ENCODE data around the gene TMEM121B. TPM values are rescaled to one million over a fixed set of nuclear protein-coding genes. Genes with fewer than 3 reads are reported as not detected.

The TMEM121B gene
- total and polyA plus RNA-seq, 2 of the 13 experiments (the other 11 are each of a cell fraction or from before 2014, with no cell fraction given) = not detected

GRCh38 chr22:17086296-17086695 lies 34.9 kb downstream of the TMEM121B start:
- Histone ChIP-seq H3K4me1 (ENCODE audit: insufficient read depth, low read length) (peaks cover 21% of the 10 kb centered on the region; the same call in 1 of the 2 replicates), H3K4me3 (replicated peaks in 1 of 3; ENCODE audit: insufficient read depth in 1 of 3, low read depth in 2 of 3, low read length in 3 of 3) (no peak overlapping the region), H3K79me2 (ENCODE audit: insufficient read depth, low read length) (no peaks in the 10 kb centered on the region), H2AFZ (ENCODE audit: low read length) (no peak overlapping the region), H3K36me3 (replicated peaks in 1 of 2; ENCODE audit: control insufficient read depth in 1 of 2, insufficient read depth in 2 of 2, low read length in 2 of 2) (no peaks in the 10 kb centered on the region), H3K9me3 (ENCODE audit: low read length) (no peaks in the 10 kb centered on the region), H4K20me1 (ENCODE audit: insufficient read depth, low read length) (no peaks in the 10 kb centered on the region), H3K9ac (ENCODE audit: insufficient read depth, low read depth, low read length) (no peak overlapping the region), H3K4me2 (ENCODE audit: low read depth, low read length) (no peak overlapping the region), H3K27me3 (ENCODE audit: control insufficient read depth in 1 of 2, insufficient read depth in 2 of 2, low read length in 2 of 2) (no peaks in the 10 kb centered on the region), H3K27ac (ENCODE audit: extremely low read length, insufficient read depth, low read length) (no peak overlapping the region)
- CTCF ChIA-PET (ENCODE audit: low intra/inter-chr PET ratio, low total read pairs) = no interaction called here
- DNase-seq (ENCODE audit: low spot score) (no peak), FAIRE-seq (no peak), ATAC-seq (no peak)
- intact Hi-C loops (cut with micrococcal nuclease; ENCODE audit: unreplicated experiment) (no loop called here), in situ Hi-C loops (cut with HindIII; ENCODE audit: extremely low pct_ligation_motif_present, low pct_unique_long_range_greater_than_20kb) (no loop called here)
- POLR2A ChIA-PET = no interaction called here
- 87% methylated on average over 7 of the region's 7 CpGs for WGBS (ENCODE audit: low lambda C conversion rate)
- no TSS peak for BruUV-seq (replicated peaks)
- TF ChIP-seq HIVEP1 (CRISPR knock-in tag; IDR thresholded peaks at IDR 0.05) (no peak), ZEB1 (IDR thresholded peaks at IDR 0.05; ENCODE audit: insufficient replicate concordance, low read depth) (no peak), PRPF4 (IDR thresholded peaks at IDR 0.05; ENCODE audit: low read depth, low read length, poor library complexity, severe bottlenecking) (no peak), MAFK (conservative IDR thresholded peaks at IDR 0.05 in 1 of 2, IDR thresholded peaks at IDR 0.05 in 1 of 2; ENCODE audit: low read length in 2 of 2) (no peak), HINFP (CRISPR knock-in tag; IDR thresholded peaks at IDR 0.05; ENCODE audit: low read depth) (no peak), MED8 (CRISPR knock-in tag; IDR thresholded peaks at IDR 0.05; ENCODE audit: insufficient replicate concordance) (no peak), ARNT (IDR thresholded peaks at IDR 0.05) (no peak), MIXL1 (CRISPR knock-in tag; IDR thresholded peaks at IDR 0.05) (no peak)
- TF ChIP-seq, protein P1, sequence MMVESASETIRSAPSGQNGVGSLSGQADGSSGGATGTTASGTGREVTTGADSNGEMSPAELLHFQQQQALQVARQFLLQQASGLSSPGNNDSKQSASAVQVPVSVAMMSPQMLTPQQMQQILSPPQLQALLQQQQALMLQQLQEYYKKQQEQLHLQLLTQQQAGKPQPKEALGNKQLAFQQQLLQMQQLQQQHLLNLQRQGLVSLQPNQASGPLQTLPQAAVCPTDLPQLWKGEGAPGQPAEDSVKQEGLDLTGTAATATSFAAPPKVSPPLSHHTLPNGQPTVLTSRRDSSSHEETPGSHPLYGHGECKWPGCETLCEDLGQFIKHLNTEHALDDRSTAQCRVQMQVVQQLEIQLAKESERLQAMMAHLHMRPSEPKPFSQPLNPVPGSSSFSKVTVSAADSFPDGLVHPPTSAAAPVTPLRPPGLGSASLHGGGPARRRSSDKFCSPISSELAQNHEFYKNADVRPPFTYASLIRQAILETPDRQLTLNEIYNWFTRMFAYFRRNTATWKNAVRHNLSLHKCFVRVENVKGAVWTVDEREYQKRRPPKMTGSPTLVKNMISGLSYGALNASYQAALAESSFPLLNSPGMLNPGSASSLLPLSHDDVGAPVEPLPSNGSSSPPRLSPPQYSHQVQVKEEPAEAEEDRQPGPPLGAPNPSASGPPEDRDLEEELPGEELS (CRISPR knock-in tag; IDR thresholded peaks at IDR 0.05) = no peak
